Uterus (tissue), 4 donors: ENCODE measurements around the gene LRIG1. TPM values are rescaled to one million over a fixed set of nuclear protein-coding genes. Genes with fewer than 3 reads are reported as not detected.

Experiments
- DNase-seq, 2 donors: peaks; one replicate each; pipeline ENCODE4 v3.0.0-alpha.2; 2019 to 2020
- H3K27ac ChIP-seq, 2 donors: fragments of 200-600 bp; sonication (generic); 1 replicate in 1 of 2; 2 replicates in 1 of 2; pipeline ENCODE4 v1.5.1; 2016 to 2018
- H3K27me3 ChIP-seq, 2 donors: fragments of 200-600 bp; sonication (generic); one replicate each; pipeline ENCODE4 v1.5.1; 2018 to 2019; ENCODE audit warnings: control low read depth in 1 of 2
- H3K36me3 ChIP-seq, 2 donors: fragments of 200-600 bp; sonication (generic); one replicate each; pipeline ENCODE4 v1.5.1; 2019; ENCODE audit warnings: control low read depth in 1 of 2
- H3K4me1 ChIP-seq, 2 donors: fragments of 200-600 bp; sonication (generic); one replicate each; pipeline ENCODE4 v1.5.1; 2018 to 2019; ENCODE audit warnings: control low read depth in 1 of 2
- H3K4me3 ChIP-seq, 2 donors: fragments of 200-600 bp; sonication (generic); 1 replicate in 1 of 2; 2 replicates in 1 of 2; pipeline ENCODE4 v1.5.1; 2018 to 2019; ENCODE audit warnings: mild to moderate bottlenecking in 1 of 2
- H3K9me3 ChIP-seq, 2 donors: fragments of 200-600 bp; sonication (generic); one replicate each; pipeline ENCODE4 v1.5.1; 2019; ENCODE audit warnings: control low read depth in 1 of 2
- CTCF ChIP-seq, 4 experiments: fragments of 200-600 bp in 2 of 4; fragments of 450-650 bp in 2 of 4; sonication (generic) in 2 of 4; IDR thresholded peaks; one replicate each; pipeline ENCODE4 v1.5.1; 2016 to 2019; ENCODE audit warnings: antibody characterized with exemption in 4 of 4, mild to moderate bottlenecking in 2 of 4, moderate library complexity in 1 of 4
- POLR2A ChIP-seq, 2 donors: fragments of 450-650 bp; IDR thresholded peaks; one replicate each; pipeline ENCODE4 v1.6.1; 2016; ENCODE audit warnings: antibody characterized with exemption in 2 of 2, mild to moderate bottlenecking in 1 of 2, moderate library complexity in 1 of 2
- intact Hi-C: fragments of 100-400 bp; cut with DNase I; formaldehyde crosslinking; loops from one replicate; pipeline ENCODE4 v1.15.1; 2023; ENCODE audit warnings: low total_unique reads
- total RNA-seq, 4 donors: library from RNA; depleted of rRNA in 3 of 4; stranded (reverse); fragments of >200 nt in 3 of 4; gene quantifications; one replicate each; pipeline versions ENCODE4 v1.1.0 to v1.2.4, GENCODE V29; 2014 to 2023
- donor health status: DM: yes; HTN: yes; CAD: no.

Gene LRIG1
- total RNA-seq, 4 donors from 2014 or later = 20.9 to 108 (median 69.6) TPM

GRCh38 chr3:66501483-66502244, 842 bp upstream of the LRIG1 start:
- intact Hi-C loops = loop anchor here (10.0 kb wide), 1 partner anchor 97 kb away; no protein-coding TSS in a partner anchor
- peak overlapping the region; percentile 22 to 44 for H3K4me3 ChIP-seq

DNA sequence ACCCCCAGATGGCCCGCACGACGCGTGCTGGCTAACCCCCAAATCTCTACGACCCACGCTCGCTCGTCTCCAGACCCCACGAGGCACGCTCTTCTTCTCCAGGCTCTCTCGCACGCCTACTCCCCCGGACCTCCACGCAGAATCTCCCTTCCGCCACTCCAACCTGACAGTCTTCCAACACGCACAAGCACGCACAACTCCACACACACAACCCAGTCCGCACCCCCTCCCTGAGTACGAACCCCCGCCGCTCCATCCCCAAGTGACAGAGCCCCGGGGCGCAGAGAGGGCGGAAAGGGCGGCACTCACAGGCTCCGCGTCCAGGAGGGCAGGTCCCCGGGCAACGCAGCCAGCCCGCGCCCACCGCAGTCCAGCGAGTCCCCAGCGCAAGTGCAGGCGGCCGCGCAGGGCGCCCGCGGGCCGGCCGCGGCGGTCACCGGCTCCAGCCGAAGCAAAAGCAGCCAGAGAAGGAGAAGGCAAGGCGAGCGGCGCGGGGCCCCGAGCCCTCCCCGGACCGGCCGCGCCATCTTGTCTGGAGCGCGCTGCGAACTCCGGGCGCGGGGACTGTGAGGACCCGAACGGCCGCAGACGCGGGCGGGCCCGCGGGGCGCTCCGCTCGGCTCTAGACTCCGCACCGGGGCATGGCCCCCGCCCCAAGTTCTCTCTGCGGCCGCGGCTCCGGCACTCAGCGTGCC, 794 bp downstream of the LRIG1 start:
- no peaks in the 10 kb centered on the region for H3K4me1 ChIP-seq
- DNase-seq = peak; percentile 35 to 42
- intact Hi-C loops = loop anchor here (10.0 kb wide), 1 partner anchor 95 kb away; no protein-coding TSS in a partner anchor

More at GRCh38 chr3:66501483-66502244, 842 bp upstream of the LRIG1 start:
- TF ChIP-seq POLR2A (IDR thresholded peaks at IDR 0.05) = no peak
- TF ChIP-seq CTCF (IDR thresholded peaks at IDR 0.05) = peak in 1 of 4 experiments; percentile 42
- Histone ChIP-seq H3K4me1 (no peaks in the 10 kb centered on the region), H3K27me3 (no peaks in the 10 kb centered on the region), H3K36me3 (no peaks in the 10 kb centered on the region), H3K27ac (peak overlapping the region; percentile 68 to 72), H3K9me3 (no peaks in the 10 kb centered on the region)
- peak in 1 of 2 donors; percentile 35 for DNase-seq

GRCh38 chr3:66498687-66499621, 1.9 kb downstream of the LRIG1 start:
- H3K4me3 ChIP-seq = peak overlapping the region; percentile 84 to 97
- DNase-seq = peak in 1 of 2 donors; percentile 35
- H3K4me1 ChIP-seq = no peaks in the 10 kb centered on the region
- peak overlapping the region; percentile 94 to 96 for H3K27ac ChIP-seq
- intact Hi-C loops = no loop called here
- no peaks in the 10 kb centered on the region for H3K9me3 ChIP-seq
- H3K27me3 ChIP-seq = no peaks in the 10 kb centered on the region
- no peaks in the 10 kb centered on the region for H3K36me3 ChIP-seq
- TF ChIP-seq POLR2A (IDR thresholded peaks at IDR 0.05) = no peak
- no peak for TF ChIP-seq CTCF (IDR thresholded peaks at IDR 0.05)

More for the DNA sequence above, 794 bp downstream of the LRIG1 start:
- no peaks in the 10 kb centered on the region for H3K9me3 ChIP-seq
- peak overlapping the region; percentile 84 to 97 for H3K4me3 ChIP-seq
- no peak for TF ChIP-seq CTCF (IDR thresholded peaks at IDR 0.05)
- no peak for TF ChIP-seq POLR2A (IDR thresholded peaks at IDR 0.05)
- H3K36me3 ChIP-seq = no peaks in the 10 kb centered on the region
- H3K27ac ChIP-seq = peak overlapping the region; percentile 94 to 96
- H3K27me3 ChIP-seq = no peaks in the 10 kb centered on the region

- Histone ChIP-seq H3K27me3 (no peaks in the 10 kb centered on the region), H3K4me1 (no peaks in the 10 kb centered on the region), H3K9me3 (no peaks in the 10 kb centered on the region), H3K36me3 (no peaks in the 10 kb centered on the region), H3K27ac (peak overlapping the region; percentile 94 to 96), H3K4me3 (peak overlapping the region in 1 of 2 donors; percentile 97)
- intact Hi-C loops = no loop called here
- TF ChIP-seq POLR2A (IDR thresholded peaks at IDR 0.05) = no peak
- TF ChIP-seq CTCF (IDR thresholded peaks at IDR 0.05) = no peak
- DNase-seq = no peak
Measured at GRCh38 chr3:66497985-66498671, 2.7 kb downstream of the LRIG1 start.
